Keratinocyte (primary cell): Measurements from ENCODE around the gene ZMYND8. TPM values are rescaled to one million over a fixed set of nuclear protein-coding genes. Genes with fewer than 3 reads are reported as not detected.

Experiments
- DNase-seq: peaks from one replicate; pipeline ENCODE4 v3.0.0-alpha.2; 2011; ENCODE audit warnings: low read depth, missing footprints, low spot score
- FAIRE-seq: peaks from 2 replicates; lab custom pipeline; 2011; peaks lifted over from hg19 to GRCh38; lab: Jason Lieb, UNC
- H2AFZ ChIP-seq: 2 replicates; pipeline ENCODE4 v1.6.0; 2012; ENCODE audit warnings: low read length, control low read depth, inconsistent platforms; ENCODE audit not compliant: control insufficient read depth
- H3K27ac ChIP-seq: 2 replicates; pipeline ENCODE4 v1.5.1; 2011; ENCODE audit warnings: low read length; ENCODE audit not compliant: control insufficient read depth, insufficient read depth
- H3K27me3 ChIP-seq: 3 replicates; pipeline ENCODE4 v1.6.0; 2011; ENCODE audit warnings: low read length; ENCODE audit not compliant: control insufficient read depth, insufficient read depth; ENCODE audit errors: extremely low read depth
- H3K36me3 ChIP-seq, 2 experiments: 2 replicates in 1 of 2; 3 replicates in 1 of 2; pipeline ENCODE4 v1.5.1; 2011; ENCODE audit warnings: low read length in 2 of 2, mild to moderate bottlenecking in 1 of 2; ENCODE audit not compliant: control insufficient read depth in 2 of 2, insufficient read depth in 2 of 2; ENCODE audit errors: extremely low read depth in 1 of 2
- H3K4me1 ChIP-seq: 3 replicates; pipeline ENCODE4 v1.5.1; 2011; ENCODE audit warnings: low read length; ENCODE audit not compliant: control insufficient read depth, insufficient read depth; ENCODE audit errors: extremely low read depth
- H3K4me2 ChIP-seq: 3 replicates; pipeline ENCODE4 v1.6.0; 2011; ENCODE audit warnings: low read depth, low read length; ENCODE audit not compliant: control insufficient read depth, insufficient read depth; ENCODE audit errors: extremely low read depth
- H3K4me3 ChIP-seq, 3 experiments: fragments of 200-600 bp in 1 of 3; sonication (generic) in 1 of 3; 2 replicates in 2 of 3; 3 replicates in 1 of 3; pipeline ENCODE4 v1.5.1; 2011 to 2016; ENCODE audit warnings: low read length in 3 of 3, mild to moderate bottlenecking in 3 of 3, control low read depth in 2 of 3, inconsistent platforms in 1 of 3, low read depth in 1 of 3, mixed read lengths in 1 of 3, mixed run types in 1 of 3, moderate library complexity in 1 of 3; ENCODE audit not compliant: control insufficient read depth in 2 of 3, insufficient read depth in 2 of 3; ENCODE audit errors: extremely low read depth in 1 of 3
- H3K79me2 ChIP-seq: 2 replicates; pipeline ENCODE4 v1.6.0; 2012; ENCODE audit warnings: low read length; ENCODE audit not compliant: control insufficient read depth, insufficient read depth
- H3K9ac ChIP-seq: 3 replicates; pipeline ENCODE4 v1.6.0; 2011; ENCODE audit warnings: low read length; ENCODE audit not compliant: control insufficient read depth, insufficient read depth; ENCODE audit errors: extremely low read depth
- H3K9me1 ChIP-seq: 3 replicates; pipeline ENCODE4 v1.6.0; 2011; ENCODE audit warnings: low read length; ENCODE audit not compliant: control insufficient read depth, insufficient read depth; ENCODE audit errors: extremely low read depth
- H3K9me3 ChIP-seq: 2 replicates; pipeline ENCODE4 v1.5.1; 2012; ENCODE audit warnings: low read depth, low read length; ENCODE audit not compliant: control insufficient read depth
- H4K20me1 ChIP-seq: 3 replicates; pipeline ENCODE4 v1.6.0; 2011; ENCODE audit warnings: low read length; ENCODE audit not compliant: control insufficient read depth, insufficient read depth; ENCODE audit errors: extremely low read depth
- CTCF ChIP-seq, 3 experiments: IDR thresholded peaks in 1 of 3; conservative IDR thresholded peaks in 1 of 3; optimal IDR thresholded peaks in 1 of 3; 2 replicates in 2 of 3; 3 replicates in 1 of 3; pipeline versions ENCODE3 to v1.5.1; 2011; ENCODE audit warnings: low read length in 3 of 3, mild to moderate bottlenecking in 3 of 3, moderate library complexity in 2 of 3, control low read depth in 1 of 3, inconsistent platforms in 1 of 3; ENCODE audit not compliant: insufficient read depth in 2 of 3; ENCODE audit errors: extremely low read depth in 1 of 3
- EZH2 ChIP-seq: IDR thresholded peaks from one replicate; pipeline ENCODE4 v1.6.1; 2012; ENCODE audit warnings: inconsistent platforms, mild to moderate bottlenecking, low read length, moderate library complexity
- dilution Hi-C: fragments of 300-500 bp; cut with MboI; formaldehyde crosslinking; loops from one replicate; pipeline ENCODE4 v1.7.0; 2020; ENCODE audit warnings: low sequenced_read_pairs; ENCODE audit not compliant: extremely low pct_ligation_motif_present
- polyA plus RNA-seq, 5 experiments: library from polyadenylated mRNA; depleted of rRNA in 3 of 5; stranded (reverse) in 3 of 5; stranded (forward) in 1 of 5; unstranded in 1 of 5; fragments of >200 nt; gene quantifications; 1 replicate in 1 of 5; 2 replicates in 3 of 5; 3 replicates in 1 of 5; pipeline versions ENCODE4 v1.2.1 to v1.2.3, GENCODE V29; 2011 to 2012; ENCODE audit warnings: missing spikeins in 2 of 5, low read depth in 1 of 5, low replicate concordance in 1 of 5

The ZMYND8 gene
- polyA plus RNA-seq, 1 donor (not counting 4 experiments of a cell fraction or from before 2014, with no cell fraction given): 39.8 TPM

GRCh38 chr20:47187450-47188195 is 168.9 kb downstream of the ZMYND8 start:
- Histone ChIP-seq H2AFZ (no peak overlapping the region), H3K27ac (no peak overlapping the region), H3K4me1 (peaks cover 12% of the 10 kb centered on the region), H3K36me3 (no peaks in the 10 kb centered on the region), H3K9me1 (no peaks in the 10 kb centered on the region), H3K9me3 (no peaks in the 10 kb centered on the region), H3K4me3 (no peak overlapping the region), H3K9ac (no peak overlapping the region), H3K4me2 (no peak overlapping the region), H4K20me1 (no peaks in the 10 kb centered on the region), H3K27me3 (no peaks in the 10 kb centered on the region), H3K79me2 (no peaks in the 10 kb centered on the region)
- no peak for FAIRE-seq
- no peak for DNase-seq
- dilution Hi-C loops: no loop called here
- TF ChIP-seq CTCF (optimal IDR thresholded peaks at IDR 0.05 in 1 of 3, IDR thresholded peaks at IDR 0.05 in 1 of 3, conservative IDR thresholded peaks at IDR 0.05 in 1 of 3; ENCODE audit: extremely low read depth in 1 of 3, insufficient read depth in 2 of 3, low read length in 3 of 3) (no peak), EZH2 (no peak)

- no peak overlapping the region for H3K27ac ChIP-seq
- TF ChIP-seq EZH2 (no peak), CTCF (optimal IDR thresholded peaks at IDR 0.05 in 1 of 3, IDR thresholded peaks at IDR 0.05 in 1 of 3, conservative IDR thresholded peaks at IDR 0.05 in 1 of 3; ENCODE audit: extremely low read depth in 1 of 3, insufficient read depth in 2 of 3, low read length in 3 of 3) (no peak)
- FAIRE-seq (no peak), DNase-seq (no peak)
- H3K9me3 ChIP-seq: no peaks in the 10 kb centered on the region
- no peaks in the 10 kb centered on the region for H3K27me3 ChIP-seq
- H2AFZ ChIP-seq: no peak overlapping the region
- H3K79me2 ChIP-seq: no peaks in the 10 kb centered on the region
- no peak overlapping the region for H3K4me3 ChIP-seq
- H3K4me2 ChIP-seq: no peak overlapping the region
- H3K9me1 ChIP-seq: no peaks in the 10 kb centered on the region
- H3K4me1 ChIP-seq: no peaks in the 10 kb centered on the region
- no peaks in the 10 kb centered on the region for H3K36me3 ChIP-seq
- no peaks in the 10 kb centered on the region for H4K20me1 ChIP-seq
- dilution Hi-C loops: no loop called here
- no peak overlapping the region for H3K9ac ChIP-seq
Measured at GRCh38 chr20:47183367-47183766, 173.1 kb downstream of the ZMYND8 start.
